ENCODE results near the gene SH3RF3.

The SH3RF3 gene

DNA sequence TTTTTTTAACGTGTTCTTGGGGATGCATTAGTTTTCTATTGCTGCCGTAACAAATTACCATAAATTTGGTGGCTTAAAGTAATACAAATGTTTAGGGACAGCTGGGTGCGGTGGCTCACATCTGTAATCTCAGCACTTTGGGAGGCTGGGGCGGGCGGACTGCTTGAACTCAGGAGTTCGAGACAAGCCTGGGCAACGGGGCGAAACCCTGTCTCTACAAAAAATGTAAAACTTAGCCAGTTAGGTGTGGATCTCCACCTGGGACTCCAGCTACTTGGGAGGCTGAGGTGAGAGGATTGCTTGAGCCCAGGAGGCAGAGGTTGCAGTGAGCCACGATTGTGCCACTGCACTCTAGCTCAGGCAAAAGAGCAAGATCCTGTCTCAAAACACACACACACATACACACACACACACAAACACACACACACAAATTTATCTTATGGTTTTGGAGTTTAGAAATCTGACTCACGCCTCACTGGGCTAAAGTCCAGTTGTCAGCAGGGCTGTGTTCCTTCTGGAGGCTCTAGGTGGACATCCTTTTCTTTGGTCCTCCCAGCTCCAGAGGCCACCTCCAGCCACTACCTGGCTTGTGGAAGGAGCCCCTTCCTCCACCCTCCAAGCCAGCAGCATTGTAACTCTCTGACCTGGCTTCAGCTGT lies 408.7 kb downstream of the SH3RF3 start:
- TF ChIP-seq CTCF (IDR thresholded peaks at IDR 0.05; ENCODE audit: low read depth, low read length, missing control alignments) = no peak
- H3K4me3 ChIP-seq (ENCODE audit: low read depth, low read length) = no peak overlapping the region
- no peak for DNase-seq (ENCODE audit: low read depth)

- TF ChIP-seq CTCF (IDR thresholded peaks at IDR 0.05; ENCODE audit: low read depth, low read length, missing control alignments) = no peak
- H3K4me3 ChIP-seq (ENCODE audit: low read depth, low read length) = no peak overlapping the region
- no peak for DNase-seq (ENCODE audit: low read depth)
Measured at GRCh38 chr2:109538546-109538945, 409.5 kb downstream of the SH3RF3 start.

GRCh38 chr2:109542384-109542783 lies 413.4 kb downstream of the SH3RF3 start:
- no peak overlapping the region for H3K4me3 ChIP-seq (ENCODE audit: low read depth, low read length)
- no peak for DNase-seq (ENCODE audit: low read depth)
- no peak for TF ChIP-seq CTCF (IDR thresholded peaks at IDR 0.05; ENCODE audit: low read depth, low read length, missing control alignments)

GRCh38 chr2:109545828-109546713 lies 417.1 kb downstream of the SH3RF3 start:
- DNase-seq (ENCODE audit: low read depth) = peak; percentile 25
- peak; percentile 94 for TF ChIP-seq CTCF (IDR thresholded peaks at IDR 0.05; ENCODE audit: low read depth, low read length, missing control alignments)
- H3K4me3 ChIP-seq (ENCODE audit: low read depth, low read length) = no peak overlapping the region

DNA sequence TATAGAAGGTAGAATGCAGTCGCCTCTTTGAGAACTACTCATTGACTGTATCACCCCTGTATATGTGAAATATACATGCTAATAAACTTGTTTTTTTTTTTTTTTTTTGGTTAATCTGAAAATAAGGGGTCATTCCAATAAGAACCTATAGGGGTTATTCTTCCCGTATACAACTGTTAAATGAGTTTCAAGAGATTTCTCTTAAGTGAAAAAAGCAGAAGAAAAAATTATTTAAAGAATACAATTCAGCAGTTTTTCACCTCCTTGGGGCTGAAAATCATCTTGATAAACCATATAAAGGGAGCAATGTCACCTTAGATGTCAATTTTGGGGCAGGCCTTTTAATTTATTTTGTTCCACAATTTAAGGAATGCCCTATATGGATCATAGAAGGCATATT lies 418.3 kb downstream of the SH3RF3 start:
- H3K4me3 ChIP-seq (ENCODE audit: low read depth, low read length) = no peak overlapping the region
- TF ChIP-seq CTCF (IDR thresholded peaks at IDR 0.05; ENCODE audit: low read depth, low read length, missing control alignments) = no peak
- no peak for DNase-seq (ENCODE audit: low read depth)

DNA sequence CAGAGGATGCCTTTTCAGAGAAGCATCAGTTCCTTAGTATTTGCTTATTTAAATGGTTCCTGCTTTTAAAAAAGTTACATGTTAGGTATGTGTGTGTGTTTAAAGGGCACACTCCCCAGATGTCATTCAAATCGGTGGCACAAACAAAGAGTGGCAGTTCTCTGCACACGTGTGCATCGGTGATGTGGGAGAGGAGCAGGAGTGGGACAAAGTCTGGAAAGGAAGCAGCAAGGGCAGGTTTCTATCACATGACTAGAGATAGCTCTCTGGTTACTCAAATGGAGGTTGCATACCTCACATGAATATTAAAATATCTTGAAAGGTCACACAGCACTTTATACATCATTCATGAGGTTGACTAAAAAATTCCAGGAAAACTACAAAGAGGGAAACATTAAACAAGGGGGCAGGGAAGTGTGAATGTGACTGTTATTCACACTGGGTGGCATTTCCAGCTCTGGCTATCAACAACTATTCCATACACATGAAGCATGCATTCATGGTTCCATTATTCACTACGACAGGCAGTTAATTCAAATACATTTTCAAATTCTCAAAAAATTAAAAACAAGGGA lies 420.1 kb downstream of the SH3RF3 start:
- DNase-seq (ENCODE audit: low read depth) = no peak
- TF ChIP-seq CTCF (IDR thresholded peaks at IDR 0.05; ENCODE audit: low read depth, low read length, missing control alignments) = no peak
- H3K4me3 ChIP-seq (ENCODE audit: low read depth, low read length) = no peak overlapping the region
